HepG2 (cell line): ENCODE results near the gene BEND4. TPM values are rescaled to one million over a fixed set of nuclear protein-coding genes. Genes with fewer than 3 reads are reported as not detected.

Source experiments
- polyA plus RNA-seq, 8 experiments: library from polyadenylated mRNA; depleted of rRNA in 3 of 8; stranded (reverse) in 7 of 8; unstranded in 1 of 8; fragments of >200 nt; fragmentation: Illumina TruSeq in 4 of 8; extraction: Trizol in 4 of 8; gene quantifications; 2 replicates each; pipeline versions ENCODE4 v1.2.1 to v1.2.3, GENCODE V29; 2011 to 2016; ENCODE audit warnings: low read depth in 4 of 8, missing spikeins in 1 of 8, mixed read lengths in 1 of 8; ENCODE audit not compliant: insufficient read depth in 1 of 8
- total RNA-seq, 5 experiments: library from RNA; depleted of rRNA; stranded (reverse); fragments of >200 nt; fragmentation: Illumina TruSeq; extraction: Trizol; gene quantifications; 2 replicates each; pipeline ENCODE4 v1.2.3, GENCODE V29; 2016; ENCODE audit warnings: low read depth in 1 of 5

Gene BEND4
- total and polyA plus RNA-seq, 2 of the 13 experiments (the other 11 are each of a cell fraction or from before 2014, with no cell fraction given): not detected

Other genes with a start within 250 kb of the BEND4 start
- 51.6 and 66.6 TPM in 2 replicates for gene TMEM33, start 217.2 kb downstream of the BEND4 start, total RNA-seq (2016; rRNA removed; fragmentation: Illumina TruSeq; extraction: Trizol)
- 36.1 and 40.1 TPM in 2 replicates for gene TMEM33, start 217.2 kb downstream of the BEND4 start, polyA plus RNA-seq (2011; rRNA removed)
- gene DCAF4L1, start 170.9 kb downstream of the BEND4 start, total RNA-seq (2016; rRNA removed; fragmentation: Illumina TruSeq; extraction: Trizol): 0.09 TPM in 1 of 2 replicates, not detected in the other
- gene DCAF4L1, start 170.9 kb downstream of the BEND4 start, polyA plus RNA-seq (2011; rRNA removed): 0.03 and 0.05 TPM in 2 replicates
- 72.8 and 104 TPM in 2 replicates for gene SLC30A9, start 162.1 kb downstream of the BEND4 start, total RNA-seq (2016; rRNA removed; fragmentation: Illumina TruSeq; extraction: Trizol)
- 20.4 and 27.5 TPM in 2 replicates for gene SLC30A9, start 162.1 kb downstream of the BEND4 start, polyA plus RNA-seq (2011; rRNA removed)
- not detected in 2 replicates for gene SHISA3, start 244.8 kb upstream of the BEND4 start, total RNA-seq (2016; rRNA removed; fragmentation: Illumina TruSeq; extraction: Trizol)
- not detected in 2 replicates for gene SHISA3, start 244.8 kb upstream of the BEND4 start, polyA plus RNA-seq (2011; rRNA removed)